ENCODE data around the gene CAPN1.

CAPN1 gene

GRCh38 chr11:65258988-65259387 is 77.3 kb downstream of the CAPN1 start:
- no peak for DNase-seq (ENCODE audit: low read depth in 1 of 2, low spot score in 1 of 2)

DNA sequence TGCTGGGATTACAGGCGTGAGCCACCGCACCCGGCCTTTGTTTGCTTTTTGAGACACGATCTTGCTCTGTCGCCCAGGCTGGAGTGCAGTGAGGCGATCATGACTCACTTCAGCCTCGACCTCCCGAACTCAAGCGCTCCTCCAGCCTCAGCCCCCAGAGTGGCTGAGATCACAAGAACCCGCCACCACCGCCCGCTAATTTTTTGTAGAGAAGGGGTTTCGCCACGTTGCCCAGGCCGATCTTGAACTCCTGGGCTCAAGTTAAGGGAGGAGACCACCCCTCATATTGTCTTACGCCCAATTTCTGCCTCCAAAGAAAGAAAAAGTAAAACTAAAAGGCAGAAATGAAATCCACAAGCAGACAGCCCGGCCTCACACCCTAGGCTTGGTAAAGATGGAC is 78.6 kb downstream of the CAPN1 start:
- no peak for DNase-seq (ENCODE audit: low read depth in 1 of 2, low spot score in 1 of 2)

DNA sequence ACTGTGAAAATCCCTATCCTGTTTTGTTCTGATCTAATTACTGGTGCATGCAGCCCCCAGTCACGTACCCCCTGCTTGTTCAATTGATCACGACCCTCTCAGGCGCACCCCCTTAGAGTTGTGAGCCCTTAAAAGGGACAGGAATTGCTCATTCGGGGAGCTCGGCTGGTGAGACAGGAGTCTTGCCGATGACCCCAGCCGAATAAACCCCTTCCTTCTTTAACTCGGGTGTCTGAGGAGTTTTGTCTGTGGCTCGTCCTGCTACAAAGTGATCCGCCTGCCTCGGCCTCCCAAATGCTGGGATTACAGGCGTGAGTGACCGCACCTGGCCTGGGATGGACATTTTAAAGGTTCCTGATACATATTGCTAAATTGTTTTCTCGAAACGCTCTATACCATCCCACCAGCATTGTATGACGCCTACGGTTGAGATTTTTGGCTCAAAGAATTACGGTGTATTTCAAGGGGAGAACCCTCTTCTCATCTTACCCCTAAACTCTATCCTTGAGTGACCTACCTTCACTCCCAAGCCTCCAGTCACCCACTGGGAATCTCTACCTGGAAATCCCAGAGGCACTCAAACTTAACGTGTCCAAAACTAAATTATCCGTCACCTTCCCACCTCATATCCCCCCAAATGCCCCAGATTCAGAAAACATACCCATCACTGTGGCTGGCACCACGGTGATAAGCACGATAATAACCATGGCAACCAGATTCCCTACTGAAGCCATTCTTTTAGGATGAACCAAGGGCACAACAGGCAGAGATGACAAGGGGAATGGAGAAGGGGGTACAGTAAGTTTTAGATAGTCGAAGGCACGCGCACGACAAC is 79.2 kb downstream of the CAPN1 start:
- no peak for DNase-seq (ENCODE audit: low read depth in 1 of 2, low spot score in 1 of 2)

All from stimulated activated CD4-positive, alpha-beta T cell treated with anti-CD3 and anti-CD28 coated beads, Interleukin-15, amount 100 ng/mL, for 1 hour (primary cell).